GM12801 (cell line): ENCODE data around the gene TMEM132A.

Source experiments
- CTCF ChIP-seq: IDR thresholded peaks from one replicate; pipeline ENCODE4 v1.5.1; 2011; ENCODE audit warnings: control low read depth; ENCODE audit not compliant: insufficient read length; ENCODE audit errors: extremely low read depth

TMEM132A gene

GRCh38 chr11:60970890-60971289 lies 46.6 kb downstream of the TMEM132A start:
- no peak for TF ChIP-seq CTCF

- no peak for TF ChIP-seq CTCF
Observed at GRCh38 chr11:60971520-60971919, 47.3 kb downstream of the TMEM132A start, which contains the start of gene CD6. TSS of gene CD6 (plus strand) at chr11:60971680. CDS start at chr11:60971866, 186 bp downstream.

DNA sequence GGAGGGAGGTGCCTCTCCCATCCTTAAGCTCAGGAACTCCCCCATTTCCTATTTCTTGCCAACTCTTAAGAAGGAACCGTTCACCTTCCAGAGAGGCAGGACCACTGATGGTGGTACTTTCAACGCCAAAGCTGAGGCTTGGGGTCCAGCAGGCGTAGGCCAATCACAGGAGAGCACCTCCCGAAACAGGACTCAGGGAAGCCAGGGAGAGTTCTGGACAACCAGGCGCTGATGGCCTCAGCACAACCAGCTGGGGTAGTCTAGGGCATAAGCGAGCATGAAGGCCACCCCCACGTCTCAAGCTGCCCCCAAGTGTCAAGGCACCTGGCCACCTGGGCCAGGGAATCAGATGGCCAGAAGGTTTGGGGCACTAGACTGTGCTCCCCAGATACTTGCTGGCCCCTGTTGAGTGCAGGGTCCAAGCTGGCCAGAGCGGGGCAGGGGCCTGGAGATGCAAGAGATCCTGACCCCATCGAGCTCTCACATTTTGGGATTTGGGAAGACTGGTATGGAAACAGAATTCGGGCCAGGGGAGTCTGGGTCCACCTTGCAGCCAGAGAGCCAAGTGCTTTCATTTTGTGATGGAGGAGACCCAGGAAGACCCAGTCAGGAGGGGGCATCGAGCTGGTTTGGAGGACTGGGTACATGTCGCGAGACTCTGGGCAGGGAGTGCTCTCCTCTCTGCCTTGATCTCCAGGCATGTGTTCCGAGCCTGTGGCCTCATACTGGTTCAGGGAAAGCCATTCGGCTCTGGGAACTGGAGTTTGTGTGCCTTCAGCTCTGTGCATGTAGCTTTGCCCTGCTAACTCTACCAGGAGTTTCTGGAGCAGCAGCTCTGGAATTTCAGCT lies 48.1 kb downstream of the TMEM132A start:
- TF ChIP-seq CTCF, result no peak

GRCh38 chr11:60973699-60974098 lies 49.4 kb downstream of the TMEM132A start:
- no peak for TF ChIP-seq CTCF

GRCh38 chr11:60974726-60975125 lies 50.5 kb downstream of the TMEM132A start:
- no peak for TF ChIP-seq CTCF

- TF ChIP-seq CTCF, result no peak
Observed at GRCh38 chr11:60977224-60977623, 53.0 kb downstream of the TMEM132A start.

DNA sequence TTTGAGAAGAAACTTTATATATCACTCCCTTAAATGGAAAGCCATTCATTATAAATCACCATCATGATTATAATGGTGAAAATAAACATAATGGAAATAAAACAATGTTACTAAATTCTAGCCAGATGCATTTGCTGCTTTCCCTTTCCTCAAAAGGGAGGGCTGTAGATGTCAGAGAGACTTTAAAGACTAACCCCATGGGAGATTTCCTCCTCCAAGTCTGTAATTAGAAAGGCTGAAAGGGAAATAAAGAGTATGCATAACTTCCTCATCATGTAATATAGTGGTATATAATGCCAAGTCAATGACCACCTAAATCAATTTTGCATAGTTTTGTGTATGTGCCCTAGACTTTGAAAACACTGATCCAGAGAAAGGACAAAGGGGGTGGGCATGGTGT lies 53.6 kb downstream of the TMEM132A start:
- no peak for TF ChIP-seq CTCF
